Fibroblast of upper back skin (primary cell): Measurements from ENCODE around the gene LYSMD2.
A peak's percentile ranks its signal among the peaks of the same experiment; 100 is the strongest.

ENCODE experiments used
- DNase-seq: peaks from one replicate; pipeline ENCODE4 v3.0.0-alpha.2; 2013

LYSMD2 gene

DNA sequence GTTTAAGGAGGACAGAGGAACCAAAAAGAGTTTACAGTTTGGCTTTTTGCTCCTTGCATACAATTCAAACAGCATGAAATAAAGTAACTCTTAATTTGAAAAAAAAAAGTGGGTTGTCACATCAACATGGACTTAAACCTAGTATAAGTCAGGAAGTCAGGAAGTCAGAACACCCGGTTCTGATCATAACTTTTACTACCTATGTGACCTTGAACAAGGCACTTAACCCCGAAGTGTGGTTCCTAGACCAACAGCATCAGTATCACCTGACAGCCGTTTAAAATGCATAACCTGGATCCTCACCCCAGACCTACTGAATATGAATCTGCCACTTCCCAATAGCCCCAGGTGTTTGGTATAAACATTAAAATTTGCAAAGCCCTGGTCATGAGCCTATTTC is 18.7 kb downstream of the LYSMD2 start:
- DNase-seq, result no peak

DNA sequence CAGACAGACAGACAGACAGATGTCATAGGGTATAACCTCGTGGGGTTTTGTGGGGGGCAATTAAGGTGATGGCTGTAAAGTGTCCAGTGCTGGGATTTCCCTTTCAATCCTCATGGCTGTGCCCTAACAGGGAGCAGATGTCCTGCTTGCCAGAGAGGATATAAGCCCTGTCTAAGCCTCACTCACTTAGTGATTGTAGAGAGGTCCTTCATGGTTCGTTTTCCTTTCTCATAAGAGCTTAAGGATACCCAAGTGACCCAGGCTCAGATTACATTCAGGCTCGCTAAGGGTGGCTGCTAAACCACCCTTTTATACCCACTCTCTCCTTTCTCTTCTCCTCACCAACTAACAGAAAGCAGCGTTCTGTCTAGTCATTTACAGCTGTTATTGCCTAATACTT is 19.2 kb downstream of the LYSMD2 start:
- DNase-seq, result no peak

DNA sequence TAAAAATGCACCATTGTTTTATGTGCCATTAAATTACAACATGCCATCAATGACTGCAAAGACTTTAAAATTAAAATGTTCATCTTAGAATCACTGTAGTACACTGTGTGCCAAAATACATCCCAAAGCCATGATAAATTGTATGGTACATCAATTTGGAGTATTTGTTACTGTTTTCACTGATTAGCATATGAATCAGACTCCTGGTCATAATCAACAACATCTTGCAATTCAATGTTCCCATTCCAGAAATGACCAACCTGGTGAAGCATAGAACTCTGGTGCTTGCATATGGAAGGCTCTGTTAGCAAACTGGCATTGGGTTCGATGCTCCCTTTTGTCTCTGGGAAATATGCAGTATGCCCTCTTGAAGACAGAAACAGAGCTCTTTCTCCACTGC is 22.5 kb downstream of the LYSMD2 start:
- no peak for DNase-seq

- DNase-seq, result no peak
Observed at GRCh38 chr15:51714162-51714561, 23.3 kb downstream of the LYSMD2 start.

DNA sequence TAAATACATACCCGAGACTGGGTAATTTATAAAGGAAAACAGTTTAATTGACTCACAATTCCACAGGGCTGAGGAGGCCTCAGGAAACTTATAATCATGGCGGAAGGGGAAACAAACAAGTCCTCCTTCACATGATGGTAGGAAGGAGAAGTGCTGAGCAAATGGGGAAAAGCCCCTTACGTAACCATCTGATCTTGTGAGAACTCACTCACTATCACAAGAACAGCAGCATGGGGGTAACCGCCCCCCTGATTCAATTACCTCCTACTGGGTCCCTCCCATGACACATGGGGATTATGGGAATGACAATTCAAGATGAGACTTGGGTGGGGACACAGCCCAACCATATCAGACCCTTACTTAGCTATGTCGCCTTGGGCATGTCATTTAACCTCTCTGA is 28.4 kb downstream of the LYSMD2 start:
- DNase-seq, result no peak

DNA sequence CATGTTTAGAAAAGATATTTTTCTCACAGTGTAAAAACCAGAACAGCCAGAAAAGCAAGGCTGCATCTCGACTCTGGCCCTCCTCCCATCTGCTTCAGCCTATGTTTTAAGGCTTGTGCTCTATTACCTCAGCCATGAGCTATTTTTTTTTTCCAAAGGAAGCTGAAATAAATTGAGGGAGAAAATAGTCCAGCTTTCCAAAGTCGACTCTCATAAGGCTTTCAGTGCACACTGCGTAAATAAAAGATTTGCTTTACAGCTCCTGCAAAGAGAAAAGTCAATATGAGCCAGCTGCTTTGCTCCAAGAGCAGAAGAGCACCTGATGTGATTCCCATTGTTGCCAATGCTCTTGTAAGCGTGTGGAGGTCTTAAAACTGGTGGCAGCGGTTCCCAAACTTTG is 29.4 kb downstream of the LYSMD2 start:
- DNase-seq, result no peak

- DNase-seq, result no peak
Observed at GRCh38 chr15:51706926-51707608, 30.4 kb downstream of the LYSMD2 start.

- peak; percentile 45 for DNase-seq
Observed at GRCh38 chr15:51706291-51706690, 31.2 kb downstream of the LYSMD2 start.

- no peak for DNase-seq
Observed at GRCh38 chr15:51702710-51703109, 34.7 kb downstream of the LYSMD2 start.

DNA sequence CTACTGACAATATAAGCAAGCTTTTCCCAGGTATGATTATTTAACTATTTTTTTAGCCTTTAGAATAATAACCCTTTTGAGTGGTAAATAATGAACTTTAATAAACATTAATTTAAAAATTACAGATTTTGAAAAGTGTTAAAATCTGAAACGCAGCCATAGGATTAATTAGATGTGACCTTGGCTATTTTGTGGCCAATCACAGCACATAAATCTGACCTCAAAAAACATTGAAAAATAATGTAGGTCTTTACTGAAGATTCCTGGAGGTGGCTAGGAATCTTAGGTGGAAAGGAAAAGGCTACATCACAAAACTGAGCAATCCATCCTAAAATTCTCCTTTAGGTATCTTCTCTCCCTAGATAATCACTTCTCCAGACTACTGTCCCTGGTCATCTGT is 38.1 kb downstream of the LYSMD2 start:
- no peak for DNase-seq

- no peak for DNase-seq
Observed at GRCh38 chr15:51697163-51697562, 40.3 kb downstream of the LYSMD2 start.

DNA sequence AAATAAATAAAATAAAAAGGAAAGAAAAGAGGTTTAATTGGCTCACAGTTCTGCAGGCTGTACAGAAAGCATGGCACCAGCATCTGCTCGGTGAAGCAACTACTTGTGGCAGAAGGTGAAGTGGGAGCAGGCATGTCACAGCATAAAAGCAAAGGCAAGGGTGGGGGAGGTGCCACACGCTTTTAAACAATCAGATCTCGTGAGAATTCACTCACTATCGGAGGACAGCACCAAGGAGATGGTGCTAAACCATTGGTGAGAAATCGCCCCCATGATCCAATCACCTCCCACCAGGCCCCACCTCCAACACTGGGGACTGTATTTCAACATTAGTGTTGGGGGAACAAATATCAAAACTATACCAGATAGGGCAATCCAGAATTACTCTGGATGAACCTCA is 40.9 kb downstream of the LYSMD2 start:
- DNase-seq, result no peak

DNA sequence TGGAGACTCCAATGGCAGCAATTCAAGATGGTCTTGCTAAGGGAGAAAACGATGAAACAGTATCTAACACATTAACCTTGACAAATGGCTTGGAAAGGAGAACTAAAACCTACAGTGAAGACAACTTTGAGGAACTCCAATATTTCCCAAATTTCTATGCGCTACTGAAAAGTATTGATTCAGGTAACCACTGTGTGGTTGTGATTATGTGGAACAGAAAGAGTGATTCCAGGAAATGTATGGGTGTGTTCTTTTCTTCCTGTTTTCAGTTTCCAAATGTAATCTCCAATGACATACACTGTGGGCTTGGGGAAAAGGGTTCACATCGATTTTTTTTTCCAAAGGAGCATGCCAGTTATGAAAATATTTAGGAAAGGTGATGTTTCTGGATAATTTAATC is 45.3 kb downstream of the LYSMD2 start:
- no peak for DNase-seq

GRCh38 chr15:51688863-51689262 is 48.6 kb downstream of the LYSMD2 start:
- DNase-seq, result no peak

DNA sequence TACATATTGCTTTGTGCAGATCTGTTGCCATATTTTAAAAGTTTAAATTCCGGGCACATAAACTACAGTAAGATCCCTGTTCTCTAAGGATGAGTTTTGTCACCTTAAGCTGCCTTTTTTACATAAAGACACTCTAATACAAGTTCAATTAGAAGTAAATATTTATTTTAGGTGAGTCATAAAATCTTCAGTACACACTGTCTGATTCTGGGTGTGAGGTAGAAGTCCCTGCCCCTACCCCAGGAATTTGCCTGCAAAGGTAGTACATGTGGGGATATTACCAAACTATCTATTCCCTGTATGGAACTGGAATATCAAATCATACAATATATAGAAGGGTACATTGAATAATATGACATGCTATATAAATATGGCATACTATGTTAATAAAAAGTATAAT is 49.9 kb downstream of the LYSMD2 start:
- DNase-seq, result no peak

GRCh38 chr15:51681303-51681963 is 56.0 kb downstream of the LYSMD2 start, which contains the start of gene SCG3:
TSS of gene SCG3 (plus strand) at chr15:51681503. CDS start at chr15:51681756, 253 bp downstream.
- DNase-seq, result peak; percentile 67

GRCh38 chr15:51680321-51680720 is 57.1 kb downstream of the LYSMD2 start:
- DNase-seq, result no peak

DNA sequence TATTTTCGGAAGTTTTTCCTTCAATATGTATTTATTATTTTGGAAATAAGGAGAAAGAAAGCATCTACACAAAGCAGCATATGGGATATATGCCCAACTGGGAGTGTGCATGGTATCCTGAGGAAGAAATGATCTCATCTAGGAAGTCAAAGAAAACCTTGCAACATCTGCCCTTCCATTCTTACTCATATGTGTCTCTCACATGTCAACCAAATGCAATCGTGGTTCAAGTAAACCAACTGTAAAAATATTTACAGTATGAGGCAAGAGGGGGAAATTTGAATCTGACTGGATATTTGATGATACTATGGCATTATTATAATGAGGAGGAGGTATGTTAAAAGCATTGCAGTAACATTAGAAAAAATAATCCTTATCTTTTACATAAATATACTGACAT is 59.4 kb downstream of the LYSMD2 start:
- no peak for DNase-seq

DNA sequence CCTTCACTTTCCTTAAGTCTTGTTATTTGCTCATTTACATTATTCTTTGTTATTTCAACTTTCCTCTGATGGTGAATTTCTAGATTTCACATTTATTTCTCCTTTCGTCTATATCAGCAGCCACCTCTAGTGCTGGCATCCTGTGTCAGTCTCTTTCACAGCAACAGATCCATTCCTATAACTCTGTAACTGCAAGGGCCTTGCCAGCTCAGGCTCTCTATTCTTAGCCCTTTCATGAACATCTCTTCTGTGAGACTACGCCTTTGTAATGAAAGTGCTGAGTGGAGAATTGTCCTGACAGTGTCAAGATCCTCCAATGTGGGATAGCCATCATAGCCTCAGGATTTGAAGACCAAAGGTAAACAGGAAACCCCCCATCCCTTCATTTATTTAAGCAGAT is 60.0 kb downstream of the LYSMD2 start:
- no peak for DNase-seq

DNA sequence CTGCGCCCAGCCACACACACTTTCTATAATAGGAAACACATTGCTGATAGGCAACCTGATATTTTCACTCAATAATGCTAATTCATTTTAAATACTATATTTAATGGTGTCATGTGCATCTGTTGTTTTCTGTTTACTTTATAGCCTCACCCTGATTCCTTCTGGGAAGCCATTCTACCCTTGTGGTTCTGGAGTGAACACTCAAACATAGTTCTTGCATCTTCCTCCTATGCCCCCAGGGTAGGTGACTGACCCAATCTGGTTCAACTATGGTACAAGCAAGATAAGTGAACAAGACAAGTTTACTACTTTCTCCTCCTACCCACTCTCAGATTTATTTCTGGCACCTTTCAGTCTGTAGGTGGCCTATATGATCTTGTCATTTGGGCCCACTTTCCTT is 60.4 kb downstream of the LYSMD2 start:
- no peak for DNase-seq

DNA sequence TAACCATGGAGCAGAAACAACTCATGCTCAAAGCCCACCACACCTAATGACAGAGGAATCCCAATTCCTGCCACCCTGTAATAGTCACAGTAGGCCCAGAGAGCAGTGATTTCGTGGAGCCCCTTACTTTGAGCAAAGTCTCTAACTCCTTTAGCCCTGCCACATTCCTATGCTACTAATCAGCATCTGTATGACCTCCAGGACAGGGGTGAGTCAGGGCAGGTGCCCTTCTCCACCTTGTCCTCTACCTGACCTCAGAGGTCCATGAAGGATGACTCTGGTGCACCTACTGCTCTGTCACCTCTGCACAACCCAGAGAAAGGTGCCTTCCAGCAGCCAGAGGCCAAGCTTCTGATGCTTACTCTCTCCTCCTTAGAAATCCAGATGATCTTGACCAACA is 62.2 kb downstream of the LYSMD2 start:
- no peak for DNase-seq
